ENCODE measurements around the gene DDX42.

Gene DDX42

DNA sequence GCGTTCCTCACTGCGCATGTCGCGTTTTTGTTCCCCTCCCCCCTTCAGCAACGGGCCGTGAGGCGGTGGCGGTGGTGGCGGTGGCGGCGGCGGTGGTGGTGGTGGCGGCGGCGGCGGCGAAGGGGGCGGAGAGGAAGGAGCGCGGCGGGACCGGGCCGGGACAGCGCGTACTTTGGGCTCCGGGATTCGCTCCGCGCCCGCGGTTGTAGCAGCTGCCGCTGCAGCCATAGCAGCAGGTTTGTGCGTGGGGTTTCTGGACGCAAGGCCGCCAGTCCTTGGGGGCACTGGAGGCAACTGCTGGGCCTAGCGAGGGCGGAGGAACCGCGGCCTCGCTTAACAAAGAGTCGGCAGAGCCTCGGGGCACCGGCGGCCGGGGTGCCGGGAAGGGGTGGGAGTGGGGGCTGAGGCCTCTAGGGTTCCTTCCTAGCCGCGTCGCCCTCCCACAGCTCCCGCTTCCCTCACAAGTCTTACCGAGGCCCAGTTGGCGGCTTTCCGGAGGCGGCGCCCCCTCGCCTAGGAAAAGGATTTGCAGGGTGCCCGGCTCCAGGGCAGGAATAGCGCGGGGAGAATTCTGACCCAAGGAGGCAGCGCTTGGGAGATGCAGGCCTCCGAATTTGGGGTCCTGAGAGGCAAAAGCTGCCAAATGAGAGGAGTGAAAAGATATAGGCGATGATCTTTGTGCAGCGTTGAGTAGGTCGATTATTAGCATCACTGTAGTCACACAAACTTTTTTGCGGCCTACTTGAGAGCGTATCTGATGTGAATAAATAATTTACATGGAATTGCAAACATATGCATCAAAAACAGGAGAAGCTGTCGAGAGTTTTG, at the start of gene DDX42:
DDX42 (plus strand) TSS at position 30 of the 828 bp plus-strand sequence. CDS start 12,880 bp downstream, outside the sequence.
- DNase-seq: peak; percentile 39 to 42

DNA sequence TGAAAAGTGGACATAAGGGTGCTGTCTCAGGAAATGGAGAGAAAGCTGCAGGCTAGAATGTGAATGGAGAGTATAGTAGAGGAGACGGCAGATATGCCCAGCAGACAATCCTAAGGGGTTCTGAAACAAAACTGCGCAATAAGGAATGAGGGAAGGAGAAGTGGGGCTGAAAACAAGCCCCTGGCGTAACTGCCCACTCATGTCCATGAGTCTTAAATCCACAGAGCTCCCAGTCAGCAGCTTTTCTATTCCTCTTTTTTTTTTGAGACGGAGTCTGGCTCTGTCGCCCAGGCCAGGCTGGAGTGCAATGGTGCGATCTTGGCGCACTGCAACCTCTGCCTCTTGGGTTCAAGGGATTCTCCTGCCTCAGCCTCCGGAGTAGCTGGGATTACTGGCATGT, 38.3 kb upstream of the DDX42 start:
- no peak for DNase-seq

- no peak for DNase-seq
These were observed 33.4 kb upstream of the DDX42 start for GRCh38 chr17:63740464-63741142.

- DNase-seq: no peak
These were observed 32.9 kb upstream of the DDX42 start for GRCh38 chr17:63741143-63741407.

DNA sequence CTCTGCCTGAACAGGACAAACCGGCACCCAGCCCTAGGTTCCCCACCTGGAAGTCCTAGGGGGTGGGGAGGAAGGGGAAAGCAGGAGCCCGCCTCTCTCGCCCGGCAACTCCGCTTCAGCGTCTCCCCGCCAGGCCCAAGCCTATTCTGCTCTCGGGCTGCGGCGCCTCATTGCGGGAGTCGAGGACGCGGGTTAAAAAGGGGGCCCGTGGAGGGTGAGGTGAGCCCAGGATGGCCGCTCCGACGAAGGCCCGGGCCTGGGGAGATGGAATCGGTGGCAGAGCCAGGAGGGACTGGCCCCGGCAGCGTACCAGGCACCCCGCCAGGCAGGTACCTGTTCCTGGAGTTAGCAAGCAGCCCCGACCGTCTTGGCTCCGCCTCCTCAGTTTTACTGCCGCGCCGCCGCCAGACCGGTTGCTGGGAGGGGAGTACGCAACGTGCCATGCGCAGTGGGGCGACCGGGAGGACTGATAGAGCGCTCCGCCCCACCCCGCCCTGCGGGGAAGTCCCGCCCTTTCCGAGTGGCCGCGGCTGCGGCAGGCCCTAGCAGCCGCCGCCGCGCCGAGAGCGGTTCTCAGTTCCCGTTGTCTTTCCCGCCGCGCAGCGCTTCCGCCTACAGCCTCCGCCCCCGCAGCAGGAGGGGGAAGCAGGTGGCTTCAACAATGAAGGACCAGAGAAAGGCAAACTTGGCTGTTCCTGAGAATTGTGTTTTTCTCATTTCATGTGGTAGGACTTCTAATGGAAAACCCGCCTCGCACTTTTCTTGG, 32.4 kb upstream of the DDX42 start, which contains the start of gene STRADA:
STRADA (minus strand) TSS at position 392 of the 766 bp plus-strand sequence. CDS start 13,430 bp downstream, outside the sequence.
- peak; percentile 99 for DNase-seq

- no peak for DNase-seq
These were observed 22.2 kb upstream of the DDX42 start for GRCh38 chr17:63751806-63752205.

- DNase-seq: no peak
These were observed 21.3 kb upstream of the DDX42 start for GRCh38 chr17:63752707-63753106.

DNA sequence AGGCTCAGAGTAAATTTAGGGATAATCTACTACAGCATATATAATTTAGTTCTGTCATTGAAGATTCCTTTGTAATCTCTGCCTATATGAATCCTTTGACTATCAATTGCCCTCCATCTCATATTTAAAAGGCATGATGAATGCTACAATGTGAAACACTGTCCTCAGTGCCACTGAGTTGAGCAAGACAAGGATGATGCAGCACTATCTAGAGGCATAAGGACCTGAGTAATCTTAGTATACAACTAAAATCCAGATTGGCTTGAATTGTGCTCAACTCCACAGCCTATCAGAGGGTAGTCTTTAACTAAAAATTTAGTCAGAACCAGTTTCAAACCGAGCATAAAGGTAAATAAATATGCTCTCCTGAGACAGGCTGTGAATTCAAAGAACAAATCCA, 20.8 kb upstream of the DDX42 start:
- DNase-seq: no peak

- no peak for DNase-seq
These were observed 19.9 kb upstream of the DDX42 start for GRCh38 chr17:63754046-63754445.

DNA sequence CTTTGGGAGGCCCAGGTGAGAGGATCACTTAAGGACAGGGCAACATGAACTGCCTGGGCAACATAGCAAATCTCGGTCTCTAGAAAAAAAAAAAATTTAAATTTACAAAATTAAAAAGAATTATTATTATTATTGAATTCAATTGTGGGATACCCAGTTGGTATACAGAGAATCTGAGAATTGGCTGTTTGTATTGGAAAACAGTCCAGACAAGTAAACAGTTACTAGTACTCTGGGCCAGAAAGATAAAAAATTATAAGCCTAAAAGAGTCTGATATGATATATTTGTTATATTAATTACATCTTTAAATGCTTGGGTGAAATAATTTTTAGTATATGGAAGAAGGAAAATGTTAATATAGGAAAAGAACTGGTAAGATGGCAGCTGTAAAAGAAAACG, 15.5 kb upstream of the DDX42 start:
- DNase-seq: no peak

DNA sequence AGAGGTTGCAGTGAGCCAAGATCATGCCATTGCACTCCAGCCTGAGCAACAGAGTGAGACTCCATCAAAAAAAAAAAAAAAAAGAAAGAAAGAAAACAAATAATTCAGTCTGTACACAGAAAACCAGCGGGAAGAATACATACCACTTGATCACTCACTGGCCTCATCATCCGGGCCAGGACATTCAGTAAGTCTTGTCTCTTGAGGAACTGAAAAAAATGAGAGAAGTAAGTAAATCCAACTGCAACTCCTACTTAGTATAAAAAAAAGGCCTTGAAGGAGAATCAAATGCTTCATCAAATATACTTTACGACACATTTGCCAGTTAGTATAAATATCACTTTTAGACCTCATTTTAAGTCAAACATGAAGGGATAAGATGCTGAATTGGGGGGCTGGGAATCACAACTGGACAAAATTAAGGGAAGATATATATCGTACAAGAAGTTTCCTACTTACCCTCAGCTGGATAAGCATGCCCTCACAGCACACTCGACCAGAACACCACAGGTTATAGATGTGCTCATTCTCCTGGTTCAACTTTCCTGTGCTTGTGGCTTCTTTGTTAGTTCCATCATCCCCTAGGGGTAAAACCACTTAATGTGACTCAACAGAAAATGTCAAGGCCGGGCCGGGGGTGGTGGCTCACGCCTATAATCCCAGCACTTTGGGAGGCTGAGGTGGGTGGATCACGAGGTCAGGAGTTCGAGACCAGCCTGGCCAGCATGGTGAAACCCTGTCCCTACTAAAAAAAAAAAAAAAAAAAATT, 13.0 kb upstream of the DDX42 start:
- DNase-seq: no peak

GRCh38 chr17:63762161-63763078, 11.6 kb upstream of the DDX42 start:
- no peak for DNase-seq

DNA sequence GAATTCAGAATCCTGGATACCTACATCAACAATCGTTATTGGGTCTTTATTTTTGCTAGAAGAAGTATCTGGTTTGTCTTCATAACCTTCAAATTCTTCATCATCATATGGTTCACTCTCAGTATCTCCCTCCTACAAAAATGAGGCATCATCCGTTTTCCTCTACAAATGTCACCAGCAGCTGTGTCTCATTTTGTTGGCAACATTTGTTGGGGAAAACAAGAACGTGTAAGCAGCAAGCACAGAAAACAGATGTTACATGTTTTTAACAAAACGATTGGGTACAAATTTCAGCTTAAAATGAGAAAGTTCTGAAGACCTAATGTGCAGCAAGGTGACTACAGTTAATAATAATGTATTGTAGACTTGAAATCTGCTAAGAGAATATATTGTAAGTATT, 9.3 kb upstream of the DDX42 start:
- no peak for DNase-seq

DNA sequence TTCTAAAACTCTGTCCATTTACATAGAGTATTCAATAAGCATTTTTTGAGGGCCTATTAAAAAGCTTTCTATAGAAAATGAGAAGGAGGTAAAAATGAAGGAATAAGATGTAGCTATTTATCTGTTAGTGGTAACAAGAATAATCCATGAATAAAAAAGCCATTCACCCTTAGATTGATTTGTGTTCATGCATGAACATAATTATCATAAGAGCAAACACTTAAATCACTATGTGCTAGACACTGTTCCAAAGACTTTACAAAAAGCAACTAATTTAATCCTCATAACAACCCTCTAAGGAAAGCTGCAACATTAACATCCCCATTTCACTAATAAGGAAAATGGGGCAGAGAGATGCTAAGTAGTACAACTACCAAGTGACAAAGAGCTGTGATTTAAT, 7.2 kb upstream of the DDX42 start:
- DNase-seq: no peak

- DNase-seq: no peak
These were observed 5.5 kb upstream of the DDX42 start for GRCh38 chr17:63768433-63768832.

GRCh38 chr17:63772801-63773271, 1.1 kb upstream of the DDX42 start:
- DNase-seq: no peak

GRCh38 chr17:63773272-63774140, 464 bp upstream of the DDX42 start, which contains the start of gene CCDC47:
Gene CCDC47 (minus strand): TSS chr17:63773597. CDS start chr17:63766175, 7,422 bp downstream.
- peak; percentile 99 to 100 for DNase-seq

GRCh38 chr17:63774969-63775265, 947 bp downstream of the DDX42 start:
- no peak for DNase-seq

DNA sequence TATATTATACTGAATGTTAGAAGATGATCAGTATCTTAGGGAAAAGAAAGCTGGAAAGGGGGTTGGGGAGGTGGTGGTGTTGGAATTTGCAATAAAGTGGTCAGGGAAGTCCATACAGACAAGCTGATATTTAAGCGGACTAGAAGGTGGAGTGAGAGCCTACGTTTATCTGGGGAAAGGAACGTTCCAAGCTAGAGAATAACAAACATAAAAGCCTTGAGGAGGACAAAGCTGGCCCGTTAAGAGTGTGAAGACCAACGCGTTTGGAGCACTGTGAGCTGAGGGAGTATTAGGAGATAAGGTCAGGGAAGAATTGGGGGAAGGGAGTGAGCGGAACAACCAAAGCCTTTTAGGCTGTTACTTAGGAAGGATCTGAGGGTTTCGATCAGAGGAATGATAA, 1.4 kb downstream of the DDX42 start:
- no peak for DNase-seq

- no peak for DNase-seq
These were observed 6.5 kb downstream of the DDX42 start for GRCh38 chr17:63780507-63780906.

- no peak for DNase-seq
These were observed 7.0 kb downstream of the DDX42 start for GRCh38 chr17:63780928-63781327.
